Activated CD8-positive, alpha-beta memory T cell treated with anti-CD3 and anti-CD28 coated beads for 36 hours (primary cell): Measurements from ENCODE around the gene RPL15. TPM values are rescaled to one million over a fixed set of nuclear protein-coding genes. Genes with fewer than 3 reads are reported as not detected.

ENCODE experiments used
- CTCF ChIA-PET: fragments of 350-600 bp; sonication (Branson Sonifier 250); formaldehyde crosslinking; loops from one replicate; lab custom pipeline; 2021; ENCODE audit warnings: antibody characterized with exemption; lab: Charles Lee
- POLR2A ChIA-PET: fragments of 350-600 bp; sonication (Branson Sonifier 250); formaldehyde crosslinking; loops from one replicate; lab custom pipeline; 2021; ENCODE audit warnings: antibody characterized with exemption; lab: Charles Lee
- total RNA-seq, 2 experiments: library from RNA; stranded (reverse); gene quantifications; one replicate each; pipeline ENCODE4 v1.2.3, GENCODE V29; 2021

The RPL15 gene
- total RNA-seq, 2 experiments from 2014 or later = 2,264 to 2,317 TPM

- ChIA-PET CTCF (no interaction called here), POLR2A (interaction anchor here (1.1 kb wide), 1 partner anchor 30 kb away, joined by 4 read pairs; no protein-coding TSS in a partner anchor)
These were observed 2.7 kb downstream of the RPL15 start for GRCh38 chr3:23919628-23920027.

DNA sequence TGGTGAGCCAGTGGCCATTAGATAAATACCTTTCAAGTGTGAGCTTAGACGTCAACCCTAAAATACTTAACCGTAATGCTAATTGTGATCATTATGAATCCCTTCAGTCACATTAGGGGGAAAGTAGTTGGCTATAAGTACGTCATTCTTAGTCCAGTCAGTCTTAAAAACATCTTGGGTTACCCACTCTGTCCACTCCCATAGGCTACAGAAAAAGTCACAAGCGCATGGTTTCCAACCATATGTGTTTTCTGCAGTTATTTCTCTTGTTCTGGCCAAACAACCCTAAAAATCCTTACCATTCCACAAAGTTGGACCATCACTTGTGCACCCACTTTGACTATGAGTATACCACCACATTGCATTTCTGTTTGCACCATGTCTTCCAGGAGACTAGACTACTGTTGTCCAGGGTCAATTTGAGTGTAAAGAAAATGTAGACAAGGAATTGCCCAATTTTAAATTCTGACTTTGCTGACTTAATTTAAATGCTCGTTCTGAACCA lies 3.3 kb downstream of the RPL15 start:
- CTCF ChIA-PET = no interaction called here
- POLR2A ChIA-PET = no interaction called here

GRCh38 chr3:23921052-23921511 lies 4.2 kb downstream of the RPL15 start:
- CTCF ChIA-PET = no interaction called here
- POLR2A ChIA-PET = interaction anchor here (0.7 kb wide), 1 partner anchor 33 kb away, joined by 3 read pairs; no protein-coding TSS in a partner anchor

DNA sequence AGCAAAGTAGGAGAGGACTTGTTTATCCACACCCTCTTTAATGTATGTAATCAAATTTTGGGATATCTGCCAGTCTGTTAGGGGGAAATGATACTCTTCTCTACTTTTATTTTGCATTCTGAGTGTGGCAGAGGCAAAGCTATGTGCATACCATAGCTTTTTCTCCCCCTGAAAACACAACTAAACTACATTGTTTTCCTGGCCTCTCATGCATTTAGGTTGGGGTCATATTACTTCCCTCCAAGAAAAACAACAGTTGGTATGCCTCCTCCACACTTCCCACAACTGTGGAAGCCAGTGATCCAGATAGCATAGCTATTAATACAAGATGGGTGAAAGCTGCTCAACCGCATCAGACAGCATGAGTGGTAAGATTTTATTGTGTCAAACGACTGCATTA lies 6.9 kb downstream of the RPL15 start:
- CTCF ChIA-PET = no interaction called here
- POLR2A ChIA-PET = no interaction called here

DNA sequence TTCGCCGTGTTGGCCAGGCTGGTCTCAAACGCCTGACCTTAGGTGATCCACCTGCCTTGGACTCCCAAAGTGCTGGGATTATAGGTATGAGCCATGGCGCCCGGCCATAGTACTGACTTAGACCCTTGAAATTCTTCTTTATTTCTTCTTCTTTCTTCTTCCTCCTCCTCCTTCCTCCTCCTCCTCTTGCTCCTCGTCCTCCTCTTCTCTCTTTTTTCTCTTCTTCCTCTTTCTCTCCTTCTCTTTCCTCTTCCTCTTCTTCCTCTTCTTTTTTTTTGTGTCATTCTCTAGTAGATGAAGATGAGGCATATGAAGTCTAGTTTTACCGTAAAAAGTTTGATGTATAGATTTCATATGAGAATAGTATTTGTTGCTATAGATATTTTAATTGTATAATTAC lies 9.3 kb downstream of the RPL15 start:
- CTCF ChIA-PET = no interaction called here
- POLR2A ChIA-PET = interaction anchor here (0.7 kb wide), 1 partner anchor 9 kb away, joined by 3 read pairs; no protein-coding TSS in a partner anchor

GRCh38 chr3:23926736-23927135 lies 9.8 kb downstream of the RPL15 start:
- CTCF ChIA-PET = no interaction called here

DNA sequence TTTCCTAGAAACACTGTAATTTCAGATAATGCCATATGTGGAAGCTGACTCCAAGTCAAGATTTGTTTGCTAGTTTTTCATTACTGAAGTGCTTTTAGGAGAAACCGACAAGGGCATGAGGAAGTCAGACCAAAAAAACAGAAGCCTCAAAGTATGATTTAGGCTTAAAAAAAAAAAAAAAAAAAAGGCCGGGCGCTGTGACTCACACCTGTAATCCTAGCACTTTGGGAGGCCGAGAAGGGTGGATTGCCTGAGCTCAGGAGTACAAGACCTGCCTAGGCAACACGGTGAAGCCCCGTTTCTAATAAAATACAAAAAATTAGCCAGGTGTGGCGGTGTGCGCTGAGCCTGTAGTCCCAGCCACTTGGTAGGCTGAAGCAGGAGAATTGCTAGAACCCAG lies 11.6 kb downstream of the RPL15 start:
- ChIA-PET POLR2A (interaction anchor here (1.7 kb wide), 1 partner anchor 11 kb away, joined by 6 read pairs; the partner anchor contains the start of genes NKIRAS1 and RPL15), CTCF (no interaction called here)

More at GRCh38 chr3:23926736-23927135, 9.8 kb downstream of the RPL15 start:
- POLR2A ChIA-PET = interaction anchor here (0.7 kb wide), 1 partner anchor 9 kb away, joined by 3 read pairs; no protein-coding TSS in a partner anchor

- ChIA-PET CTCF (no interaction called here), POLR2A (no interaction called here)
These were observed 14.7 kb downstream of the RPL15 start for GRCh38 chr3:23931597-23931996.

DNA sequence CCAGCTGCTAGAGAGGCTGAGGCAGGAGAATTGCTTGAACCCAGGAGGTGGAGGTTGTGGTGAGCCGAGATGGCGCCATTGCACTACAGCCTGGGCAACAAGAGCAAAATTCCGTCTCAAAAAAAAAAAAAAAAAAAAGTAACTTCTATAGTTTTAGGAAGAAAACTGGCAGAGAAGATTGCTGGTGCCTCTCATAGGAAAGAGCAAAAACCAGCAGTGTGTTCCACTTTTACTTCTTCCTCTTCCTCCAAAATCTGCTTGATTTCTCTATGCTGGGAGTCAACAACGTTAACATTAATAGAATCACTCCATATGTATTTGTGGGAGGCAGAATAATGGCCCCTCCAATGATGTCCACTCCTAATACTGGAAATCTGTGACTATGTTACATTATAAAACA lies 15.6 kb downstream of the RPL15 start:
- ChIA-PET CTCF (no interaction called here), POLR2A (no interaction called here)

- ChIA-PET CTCF (no interaction called here), POLR2A (no interaction called here)
These were observed 17.3 kb downstream of the RPL15 start for GRCh38 chr3:23934253-23934652.

DNA sequence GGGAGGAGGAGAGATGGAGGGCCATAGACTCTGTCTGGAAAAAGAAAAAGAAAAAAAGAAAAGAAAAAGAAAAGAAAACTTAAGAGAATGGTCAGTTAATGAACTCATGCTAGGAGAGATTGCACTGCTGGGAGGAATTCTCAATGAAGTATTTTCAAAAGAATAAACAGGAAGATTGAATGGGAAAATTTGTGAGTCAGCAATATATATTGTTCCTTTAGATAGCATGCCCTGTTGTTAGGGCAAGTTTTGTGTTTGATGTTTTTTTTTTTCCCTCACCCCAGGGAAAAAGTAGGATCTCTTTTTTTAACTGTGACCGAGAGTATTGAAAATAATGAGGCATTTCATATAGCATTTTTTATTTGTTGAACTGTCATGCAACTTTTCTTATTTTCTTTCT lies 20.4 kb downstream of the RPL15 start:
- ChIA-PET POLR2A (no interaction called here), CTCF (no interaction called here)

DNA sequence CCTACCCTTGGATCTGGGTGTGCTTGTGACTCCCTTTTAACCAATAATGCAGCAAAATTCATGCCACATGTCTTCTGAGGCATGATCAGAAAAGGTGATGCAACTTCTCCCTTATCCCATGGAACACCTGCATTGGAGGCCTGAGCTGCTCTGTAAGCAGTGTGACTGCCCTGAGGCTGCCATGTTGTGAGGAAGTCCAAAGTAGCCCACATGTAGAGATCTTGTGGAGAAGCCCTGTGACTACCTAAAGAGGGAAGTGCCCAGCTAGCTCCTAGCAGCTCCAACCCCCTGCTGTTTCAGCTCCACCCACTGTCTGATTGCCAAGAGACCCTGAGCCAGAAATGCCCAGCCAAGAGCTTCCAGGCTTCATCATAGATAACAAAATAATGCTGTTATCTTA lies 21.8 kb downstream of the RPL15 start:
- POLR2A ChIA-PET = no interaction called here
- CTCF ChIA-PET = no interaction called here

DNA sequence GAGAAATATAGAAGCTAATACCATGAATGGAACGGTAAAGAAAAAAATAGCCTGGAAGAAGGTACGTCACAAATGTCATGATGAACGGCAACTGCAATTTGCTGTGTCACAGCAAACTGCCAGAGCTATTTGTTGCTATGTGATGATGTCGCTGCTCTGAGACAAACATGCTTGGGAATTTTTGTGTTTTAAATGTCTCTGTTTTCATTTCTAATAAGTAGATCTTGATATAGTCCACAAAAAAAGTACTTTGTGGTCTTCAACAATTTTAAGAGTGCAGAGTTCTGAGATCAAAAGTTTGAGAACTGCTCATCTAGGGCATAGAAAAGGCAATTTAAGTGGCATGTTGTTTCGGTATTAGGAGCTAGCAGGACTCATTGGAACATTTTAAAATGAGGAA lies 23.8 kb downstream of the RPL15 start:
- ChIA-PET POLR2A (no interaction called here), CTCF (no interaction called here)

DNA sequence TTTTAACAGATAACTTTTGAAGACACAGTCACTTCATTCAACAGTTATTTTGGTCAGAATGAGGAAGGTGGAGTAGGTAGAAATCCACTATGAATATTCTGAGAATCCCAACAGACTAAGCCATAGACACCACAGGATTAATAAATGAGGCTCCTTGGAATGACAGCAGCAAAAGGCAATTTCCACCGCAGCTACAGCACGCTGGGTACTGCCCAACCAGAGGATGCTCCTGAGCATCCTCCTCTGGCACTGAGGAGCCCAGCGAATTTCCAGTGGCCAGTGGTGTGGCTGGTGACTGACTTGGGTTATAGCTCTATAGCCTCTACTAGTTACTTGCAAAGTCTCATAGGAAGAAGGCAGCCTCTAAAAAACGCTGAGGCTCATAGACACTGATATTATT lies 24.5 kb downstream of the RPL15 start:
- CTCF ChIA-PET = no interaction called here
- POLR2A ChIA-PET = no interaction called here

GRCh38 chr3:23942546-23942945 lies 25.6 kb downstream of the RPL15 start:
- CTCF ChIA-PET = no interaction called here
- POLR2A ChIA-PET = no interaction called here

DNA sequence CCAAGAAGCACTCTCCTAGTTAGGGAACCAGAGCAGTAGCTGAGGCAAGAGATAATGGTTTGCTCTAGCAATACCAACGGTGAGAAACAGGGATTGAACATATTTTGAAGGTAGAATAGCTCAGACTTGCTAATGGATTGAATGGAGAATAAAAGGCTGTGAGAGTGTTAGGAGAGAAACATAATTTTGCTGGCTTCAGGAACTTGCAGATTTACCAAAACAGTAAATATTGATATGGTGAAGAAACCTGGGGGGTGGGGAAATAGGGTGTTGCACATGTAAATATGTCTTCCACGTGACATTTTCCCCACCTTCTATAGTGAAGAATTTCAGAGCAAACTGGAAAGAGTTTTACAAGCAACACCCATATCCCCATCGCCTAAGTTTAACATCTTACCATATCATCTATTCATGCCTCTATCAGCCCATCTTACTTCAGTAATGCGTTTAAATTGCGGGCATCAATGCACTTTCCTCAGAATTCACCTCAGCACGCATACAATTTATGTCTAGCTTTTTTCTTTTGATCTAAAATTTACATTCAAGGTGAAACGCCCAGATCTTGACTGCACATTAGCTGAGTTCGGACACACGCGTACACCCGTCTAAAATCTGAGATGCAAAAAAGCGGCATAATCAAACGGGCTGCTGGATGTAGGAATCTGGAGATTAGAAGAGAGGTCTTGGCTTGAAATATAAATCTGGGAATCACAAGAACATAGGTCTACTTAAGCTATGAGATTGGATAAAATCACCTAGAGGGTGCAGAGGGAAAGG lies 27.3 kb downstream of the RPL15 start:
- CTCF ChIA-PET = interaction anchor here (0.5 kb wide), 1 partner anchor 91 kb away, joined by 3 read pairs; no protein-coding TSS in a partner anchor
- POLR2A ChIA-PET = interaction anchor here (1.7 kb wide), 1 partner anchor 27 kb away, joined by 10 read pairs; the partner anchor contains the start of genes NKIRAS1 and RPL15

DNA sequence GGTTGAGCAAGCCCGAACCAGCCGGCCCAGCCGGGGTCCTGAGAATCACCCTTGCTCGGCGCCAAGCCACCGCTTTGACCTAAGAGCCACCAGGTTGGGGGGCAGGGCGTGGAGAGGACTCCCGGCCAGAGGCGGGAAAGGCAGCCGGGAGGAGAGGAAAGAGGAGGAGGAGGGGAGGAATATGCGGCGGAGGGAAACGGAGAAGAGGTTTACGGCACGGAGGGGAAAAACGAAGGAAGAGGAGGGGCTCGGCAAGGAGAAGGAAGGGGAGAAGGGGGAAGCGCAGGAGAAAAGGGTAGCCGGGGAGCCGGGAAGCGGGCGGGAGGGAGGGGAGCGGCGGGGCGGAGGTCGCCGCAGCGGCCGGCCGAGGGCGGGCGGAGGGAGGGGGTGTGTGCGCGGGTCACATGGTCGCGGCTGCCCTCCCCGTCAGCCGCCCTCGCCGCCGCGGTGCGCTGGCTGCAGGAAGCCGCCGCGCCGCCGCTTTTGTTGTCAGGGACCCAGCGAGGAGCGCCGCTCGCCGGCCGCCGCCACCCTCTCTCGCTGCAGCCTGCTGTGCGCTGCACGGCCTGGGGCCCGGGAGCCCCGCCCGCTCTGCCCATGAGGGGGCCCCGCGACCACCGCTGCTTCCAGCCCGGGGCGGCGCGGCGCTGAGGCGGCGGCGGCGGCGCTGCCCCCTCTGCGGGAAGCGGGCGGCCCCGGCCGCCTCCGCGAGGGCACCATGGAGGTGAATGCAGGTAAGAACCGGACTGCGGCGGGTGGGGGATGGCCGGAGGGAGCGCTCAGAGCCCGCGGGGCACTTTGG lies 28.1 kb downstream of the RPL15 start, which contains the start of gene NR1D2:
NR1D2 (plus strand) TSS at position 426 of the 802 bp plus-strand sequence; CDS start at position 719, 293 bp downstream.
- POLR2A ChIA-PET = interaction anchor here (1.7 kb wide), 1 partner anchor 28 kb away, joined by 10 read pairs; the partner anchor contains the start of genes NKIRAS1 and RPL15

DNA sequence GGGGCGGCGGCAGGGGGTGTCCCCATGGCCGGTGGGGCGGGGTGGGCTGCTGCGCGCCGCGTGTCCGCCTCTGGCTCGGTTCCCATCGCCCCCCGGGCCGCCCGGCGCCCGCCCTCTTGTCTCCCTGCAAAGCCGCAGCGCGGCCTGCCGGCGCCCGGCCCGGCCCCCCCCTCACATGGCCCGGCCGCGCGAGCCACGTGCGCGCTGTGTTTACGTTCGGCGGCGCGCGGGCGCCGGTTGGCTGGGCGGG lies 28.7 kb downstream of the RPL15 start:
- POLR2A ChIA-PET = interaction anchor here (1.5 kb wide), 1 partner anchor 29 kb away, joined by 14 read pairs; the partner anchor contains the start of genes NKIRAS1 and RPL15
- CTCF ChIA-PET = no interaction called here

More for the DNA sequence above, 28.1 kb downstream of the RPL15 start, which contains the start of gene NR1D2:
- CTCF ChIA-PET = no interaction called here

DNA sequence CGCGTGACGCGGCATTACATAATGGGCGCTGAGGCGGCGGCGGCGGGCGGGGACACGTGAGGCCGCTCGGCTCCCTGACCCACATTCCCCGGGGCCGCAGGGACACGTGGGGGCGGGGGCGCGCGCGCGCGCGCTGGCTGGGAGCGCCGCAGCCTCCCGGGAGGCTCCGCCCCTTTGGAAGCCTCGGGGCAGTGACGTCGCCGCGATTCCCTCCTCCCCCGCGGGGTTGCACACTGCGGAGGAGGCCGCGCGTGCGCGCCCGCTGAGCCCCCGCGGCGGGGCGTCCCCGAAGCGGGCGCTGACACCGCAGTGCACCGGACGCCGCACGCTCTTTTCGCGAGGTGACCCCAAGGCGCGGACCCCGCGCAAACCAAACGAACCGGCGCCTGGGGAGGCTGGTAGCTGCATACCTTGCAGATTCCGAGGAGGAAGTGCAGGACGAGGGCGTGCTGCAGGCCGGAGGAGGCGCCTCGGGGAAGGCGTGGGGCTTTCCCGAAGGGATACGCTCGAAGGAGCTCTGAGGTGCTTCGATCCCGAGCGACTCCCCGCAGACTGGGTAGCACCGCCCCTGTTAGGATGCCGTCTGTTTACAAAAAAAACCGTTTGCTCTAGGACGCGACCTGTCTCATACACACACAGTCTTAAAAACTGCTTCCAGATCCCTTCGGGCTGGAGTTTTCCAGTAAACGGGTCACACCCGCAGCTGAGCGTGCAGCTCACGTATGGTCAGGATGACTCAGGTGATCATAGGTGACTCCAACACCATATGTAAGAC lies 29.2 kb downstream of the RPL15 start:
- ChIA-PET POLR2A (interaction anchor here (1.5 kb wide), 1 partner anchor 29 kb away, joined by 14 read pairs; the partner anchor contains the start of genes NKIRAS1 and RPL15), CTCF (interaction anchor here (1.0 kb wide), 1 partner anchor 10 kb away, joined by 3 read pairs; no protein-coding TSS in a partner anchor)
